H7 (cell line): ENCODE data around the gene BBC3. TPM values are rescaled to one million over a fixed set of nuclear protein-coding genes. Genes with fewer than 3 reads are reported as not detected.
A peak's percentile ranks its signal among the peaks of the same experiment; 100 is the strongest.

Source experiments
- DNase-seq: peaks from one replicate; pipeline ENCODE4 v3.0.0; 2012
- H3K27me3 ChIP-seq: 2 replicates; pipeline ENCODE4 v1.6.0; 2011; ENCODE audit warnings: mild to moderate bottlenecking, low read length; ENCODE audit not compliant: control insufficient read depth, insufficient read depth
- H3K36me3 ChIP-seq: replicated peaks from 2 replicates; pipeline ENCODE4 v1.5.1; 2011; ENCODE audit warnings: low read length; ENCODE audit not compliant: control insufficient read depth, insufficient read depth
- H3K4me3 ChIP-seq: 2 replicates; pipeline ENCODE4 v1.5.1; 2011; ENCODE audit warnings: low read depth, mild to moderate bottlenecking, control low read depth, low read length, moderate library complexity; ENCODE audit not compliant: insufficient read depth
- total RNA-seq: library from RNA; depleted of rRNA; stranded (reverse); fragments of >200 nt; shearing (Covaris generic); gene quantifications from 2 replicates; pipeline ENCODE4 v1.2.3, GENCODE V29; 2014

BBC3 gene
- total RNA-seq, 1 experiment from 2014 or later, result 13.4 TPM

DNA sequence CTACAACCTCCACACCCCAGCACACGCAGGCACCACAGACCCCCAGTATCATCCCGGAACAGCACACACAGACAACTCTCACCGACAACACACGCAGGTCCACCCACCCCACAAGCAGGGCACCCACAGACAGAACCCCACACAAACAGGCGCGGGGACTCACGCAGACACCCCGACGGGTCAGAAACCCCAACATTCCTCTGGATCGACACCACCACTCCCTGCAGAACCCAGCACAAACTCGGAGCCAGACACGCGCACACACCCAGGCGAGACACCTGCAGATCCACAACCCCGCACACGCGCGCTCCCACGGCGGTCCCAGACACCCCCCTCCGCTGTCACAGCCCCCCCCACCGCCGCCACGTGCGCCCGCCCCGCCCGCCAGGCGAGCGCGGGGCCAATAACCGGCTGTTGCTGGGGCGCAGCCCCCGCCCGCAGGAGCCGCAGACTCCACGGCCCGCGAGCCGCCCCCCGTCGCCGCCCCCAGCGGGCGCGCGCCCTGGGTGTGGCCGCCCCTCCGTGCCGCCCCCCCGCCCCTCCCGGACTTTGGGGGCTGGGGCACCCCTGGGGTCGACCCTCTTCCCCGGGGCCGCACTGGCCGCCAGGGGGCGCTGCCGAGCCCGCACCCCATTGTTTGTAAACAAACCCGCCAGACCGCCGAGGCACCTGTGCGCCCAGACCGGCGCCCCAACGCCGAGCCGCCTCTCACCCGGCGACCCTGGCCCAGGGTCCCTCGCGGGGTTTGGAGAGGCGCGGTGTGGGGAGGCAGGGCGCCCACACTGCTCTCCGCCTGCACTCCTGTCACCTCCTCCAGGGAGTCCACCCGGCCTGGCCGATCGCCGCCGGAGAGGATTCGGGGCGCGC is 712 bp downstream of the BBC3 start:
- H3K36me3 ChIP-seq, result no peaks in the 10 kb centered on the region

DNA sequence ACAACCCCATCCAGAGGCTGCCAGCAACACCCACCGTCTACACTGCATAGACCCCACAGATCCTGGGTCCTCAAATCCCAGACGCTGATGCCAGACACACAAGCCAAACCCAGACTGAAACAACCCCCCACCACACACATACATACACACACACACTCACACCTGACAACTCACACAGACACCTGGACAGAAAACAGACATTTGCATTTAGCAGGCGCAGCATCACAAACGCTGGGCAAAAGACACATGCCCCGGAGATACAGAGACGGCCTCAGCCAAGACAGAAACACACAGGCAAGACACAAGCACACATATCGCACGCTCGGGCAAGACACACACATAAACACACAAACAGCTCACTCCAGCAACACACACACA is 1.3 kb downstream of the BBC3 start:
- DNase-seq, result peak; percentile 37
- H3K36me3 ChIP-seq, result no peaks in the 10 kb centered on the region
- peak overlapping the region; percentile 85 for H3K4me3 ChIP-seq
- peaks cover 12% of the 10 kb centered on the region for H3K27me3 ChIP-seq

More for the DNA sequence above, 712 bp downstream of the BBC3 start:
- H3K27me3 ChIP-seq, result peaks cover 12% of the 10 kb centered on the region
- peak; percentile 93 for DNase-seq
- peak overlapping the region; percentile 85 for H3K4me3 ChIP-seq

DNA sequence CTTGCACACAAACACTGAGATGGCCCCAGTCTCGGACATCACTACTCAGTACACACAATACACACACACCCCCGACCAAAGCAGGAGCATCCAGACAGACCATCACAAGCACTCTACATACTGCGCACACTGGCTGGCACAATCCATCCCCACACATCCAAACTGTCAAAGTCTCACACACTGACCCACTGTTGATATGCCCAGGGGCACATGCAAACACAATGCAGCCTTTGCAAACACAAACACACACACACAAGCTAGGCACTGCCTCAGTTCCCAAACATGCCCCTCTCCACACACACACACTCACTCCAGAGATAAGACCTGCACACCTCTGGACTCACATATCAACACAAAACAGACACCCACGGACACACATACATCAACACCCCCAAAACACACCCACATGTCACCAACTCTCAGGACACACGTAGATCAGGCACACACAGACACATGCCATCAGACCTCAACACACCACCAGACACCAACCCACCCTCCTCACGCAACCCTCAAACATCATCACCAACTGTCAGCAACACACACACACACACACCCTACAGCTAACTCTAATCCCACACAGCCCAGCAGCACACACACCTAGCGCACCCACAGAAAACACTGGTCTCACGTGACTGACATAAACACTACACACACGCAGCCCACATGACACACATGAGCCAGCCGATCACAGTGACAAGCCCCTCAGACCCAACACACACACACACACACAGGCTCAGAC is 1.9 kb downstream of the BBC3 start:
- Histone ChIP-seq H3K4me3 (peak overlapping the region; percentile 85), H3K36me3 (no peaks in the 10 kb centered on the region), H3K27me3 (peaks cover 12% of the 10 kb centered on the region)
- DNase-seq, result peak; percentile 30

DNA sequence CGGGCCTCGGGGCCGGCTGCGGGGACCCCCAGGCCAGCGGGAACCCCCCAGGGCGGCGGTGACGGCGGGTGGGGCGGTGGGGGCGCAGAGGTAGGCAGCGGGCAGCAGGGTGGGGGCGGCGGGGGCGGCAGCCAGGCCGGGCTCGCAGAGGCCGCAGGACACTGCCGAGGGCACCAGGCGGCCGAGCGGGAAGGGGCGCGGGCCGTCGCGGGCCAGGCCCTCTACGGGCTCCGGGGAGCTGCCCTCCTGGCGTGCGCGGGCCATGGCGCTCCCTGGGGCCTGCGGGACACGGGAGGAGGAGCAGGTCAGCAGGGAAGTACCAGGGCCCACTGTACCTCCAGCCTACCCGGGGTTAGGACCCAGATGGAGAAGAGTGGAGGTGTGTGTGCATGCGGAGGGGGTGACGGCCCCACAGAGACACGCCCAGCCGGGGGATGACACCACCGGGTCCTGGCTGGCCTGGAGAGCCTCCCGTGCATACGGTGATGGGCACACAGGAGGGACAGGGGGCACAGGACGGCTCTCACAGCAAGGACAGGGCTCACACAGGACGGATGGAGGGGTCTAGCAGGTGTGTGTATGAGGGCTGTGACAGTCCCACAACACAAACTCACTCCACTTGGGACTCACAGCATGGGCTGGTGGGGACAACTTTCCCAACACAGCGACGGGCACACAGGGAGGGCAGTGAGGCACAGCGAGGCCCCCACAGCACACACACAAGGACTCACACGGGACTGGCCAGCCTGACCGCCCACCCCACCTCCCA is 2.6 kb downstream of the BBC3 start:
- Histone ChIP-seq H3K27me3 (peaks cover 12% of the 10 kb centered on the region), H3K36me3 (no peaks in the 10 kb centered on the region), H3K4me3 (peak overlapping the region; percentile 85)
- peak; percentile 80 for DNase-seq

DNA sequence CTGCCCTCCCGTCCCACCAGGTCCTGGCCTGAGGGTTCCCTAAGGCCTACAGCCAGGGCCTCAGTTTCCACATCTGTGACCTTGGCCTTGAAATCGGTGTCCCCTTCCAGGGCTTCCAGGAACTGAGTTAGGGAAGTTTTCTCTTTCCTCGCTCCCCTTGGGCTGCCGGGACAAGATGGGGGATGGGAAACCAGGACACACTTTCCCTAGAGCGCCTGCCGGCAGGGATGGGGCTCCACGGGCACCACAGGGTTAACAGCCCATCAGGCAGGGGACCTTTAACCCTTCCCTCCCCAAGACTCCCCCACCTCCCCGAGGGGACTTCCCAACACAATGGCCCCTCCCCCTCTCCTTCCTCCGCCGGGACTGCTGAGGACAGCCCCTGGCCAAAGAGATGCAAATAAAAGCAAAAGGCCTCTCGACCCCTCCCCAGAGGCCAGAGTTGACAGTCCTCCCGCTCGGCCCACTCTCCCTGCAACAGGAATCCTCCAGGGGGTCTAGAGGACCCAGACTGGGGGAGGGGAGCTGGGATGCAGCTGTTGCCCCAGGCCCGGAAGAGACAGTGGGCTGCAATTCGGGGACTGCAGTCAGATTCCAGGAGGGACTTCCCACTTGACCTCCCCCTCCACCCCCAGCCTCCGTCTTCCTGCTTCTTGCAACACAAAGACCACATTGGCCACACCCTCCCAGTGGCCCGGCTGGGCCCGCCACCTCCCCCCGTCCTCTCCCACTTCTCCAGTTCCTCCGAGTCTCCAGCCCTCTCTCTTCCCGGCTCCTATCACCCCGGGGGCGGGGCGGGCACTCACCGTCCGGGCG is 3.4 kb downstream of the BBC3 start:
- peak overlapping the region; percentile 85 for H3K4me3 ChIP-seq
- no peaks in the 10 kb centered on the region for H3K36me3 ChIP-seq
- peak; percentile 96 for DNase-seq
- H3K27me3 ChIP-seq, result peaks cover 12% of the 10 kb centered on the region

DNA sequence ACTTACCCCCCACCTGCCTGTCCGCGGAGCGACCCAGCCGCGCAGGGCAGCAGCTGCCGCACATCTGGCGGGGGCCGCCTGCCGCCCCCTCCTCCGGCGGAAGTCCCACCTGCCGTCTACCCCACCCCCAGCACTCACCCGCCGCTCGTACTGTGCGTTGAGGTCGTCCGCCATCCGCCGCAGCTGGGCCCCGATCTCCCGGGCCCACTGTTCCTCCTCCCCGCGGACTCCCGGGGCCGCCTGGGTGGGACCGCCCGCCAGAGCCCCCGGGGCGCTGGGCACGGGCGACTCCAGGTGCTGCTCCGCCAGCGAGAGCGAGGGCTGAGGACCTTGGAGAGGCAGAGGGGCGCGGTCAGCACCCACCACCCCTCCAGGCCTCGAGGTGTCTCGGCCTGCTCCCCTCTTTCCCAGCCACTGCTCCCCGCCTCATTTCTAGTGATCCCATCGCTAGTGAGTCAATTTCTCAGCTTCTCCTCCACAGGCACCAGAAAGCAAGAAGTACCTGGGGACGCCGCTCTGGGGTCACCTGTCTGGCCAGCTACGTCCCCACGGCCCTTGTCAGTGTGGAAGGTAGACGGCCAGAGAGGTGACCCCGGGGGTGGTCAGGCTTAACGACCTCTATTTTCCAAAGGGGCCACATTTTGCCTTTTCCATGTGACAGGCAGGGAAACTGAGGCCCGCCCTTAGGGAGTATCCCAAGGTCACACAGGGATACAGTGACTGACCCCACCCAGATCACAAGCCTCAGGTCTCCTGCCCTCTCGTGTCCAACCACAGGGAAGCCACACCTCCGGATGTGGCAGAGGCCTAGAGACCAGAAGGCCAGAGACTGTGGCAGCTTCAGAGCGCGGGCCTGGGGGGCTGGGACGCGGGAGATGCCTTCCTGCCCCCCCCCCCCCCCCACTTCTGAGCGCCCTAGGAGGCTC is 4.3 kb downstream of the BBC3 start:
- peak overlapping the region; percentile 85 for H3K4me3 ChIP-seq
- DNase-seq, result no peak
- peaks cover 12% of the 10 kb centered on the region for H3K27me3 ChIP-seq
- peaks cover 1% of the 10 kb centered on the region for H3K36me3 ChIP-seq

DNA sequence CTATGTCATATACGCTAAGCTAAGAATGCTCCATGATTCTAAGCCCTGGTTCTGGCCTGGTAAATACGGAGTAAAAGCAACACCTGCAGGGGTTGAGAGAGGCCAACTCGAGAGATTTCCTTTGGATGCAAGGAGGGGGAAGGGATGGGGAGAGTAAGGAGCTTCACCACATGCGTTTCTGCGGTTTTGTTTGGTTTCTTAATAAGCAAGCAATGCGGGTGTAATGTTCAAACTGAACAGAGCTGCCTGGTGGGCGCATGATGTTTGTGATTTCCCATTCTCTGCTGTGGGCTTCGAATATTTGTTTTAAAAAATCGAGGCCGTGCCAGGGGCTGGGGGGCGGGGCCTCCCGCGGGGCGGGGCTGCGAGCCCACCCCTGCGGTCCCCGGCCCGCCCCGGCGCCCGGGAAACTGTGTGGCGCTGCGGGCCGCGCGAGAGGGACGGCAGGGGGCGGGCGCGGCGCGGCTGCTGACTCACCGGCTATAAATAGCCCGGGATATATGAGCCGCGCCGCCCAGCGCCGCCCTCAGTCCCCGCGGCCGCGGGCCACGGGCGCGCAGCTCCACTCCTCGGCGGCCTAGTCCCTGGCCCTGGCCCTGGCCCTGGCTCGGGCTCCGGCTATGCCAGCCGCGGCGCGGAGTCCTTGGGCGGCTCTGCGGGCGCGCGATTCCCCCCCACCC is 5.1 kb downstream of the BBC3 start:
- Histone ChIP-seq H3K27me3 (peaks cover 9% of the 10 kb centered on the region), H3K36me3 (peaks cover 1% of the 10 kb centered on the region), H3K4me3 (peak overlapping the region; percentile 85)
- peak; percentile 99 for DNase-seq

DNA sequence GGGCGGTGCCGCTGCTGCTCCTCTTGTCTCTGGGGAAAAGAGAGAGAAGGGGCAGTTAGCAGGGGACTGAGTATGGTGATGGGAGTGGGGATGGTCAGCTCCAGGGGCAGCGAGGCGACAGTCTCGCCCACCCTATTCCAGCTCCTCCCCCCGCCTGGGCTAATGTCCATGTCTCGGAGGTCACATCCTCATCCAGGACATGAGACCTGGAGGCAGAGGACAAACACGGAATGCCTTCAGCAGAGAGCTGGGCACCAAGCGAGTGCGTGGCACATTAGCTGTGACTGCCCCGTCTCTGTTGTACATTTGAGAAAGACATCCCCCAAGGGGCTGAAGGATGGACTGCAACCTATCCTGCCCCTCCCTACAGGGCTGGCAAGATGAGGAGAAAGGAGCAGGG is 9.1 kb downstream of the BBC3 start:
- peak; percentile 65 for DNase-seq

DNA sequence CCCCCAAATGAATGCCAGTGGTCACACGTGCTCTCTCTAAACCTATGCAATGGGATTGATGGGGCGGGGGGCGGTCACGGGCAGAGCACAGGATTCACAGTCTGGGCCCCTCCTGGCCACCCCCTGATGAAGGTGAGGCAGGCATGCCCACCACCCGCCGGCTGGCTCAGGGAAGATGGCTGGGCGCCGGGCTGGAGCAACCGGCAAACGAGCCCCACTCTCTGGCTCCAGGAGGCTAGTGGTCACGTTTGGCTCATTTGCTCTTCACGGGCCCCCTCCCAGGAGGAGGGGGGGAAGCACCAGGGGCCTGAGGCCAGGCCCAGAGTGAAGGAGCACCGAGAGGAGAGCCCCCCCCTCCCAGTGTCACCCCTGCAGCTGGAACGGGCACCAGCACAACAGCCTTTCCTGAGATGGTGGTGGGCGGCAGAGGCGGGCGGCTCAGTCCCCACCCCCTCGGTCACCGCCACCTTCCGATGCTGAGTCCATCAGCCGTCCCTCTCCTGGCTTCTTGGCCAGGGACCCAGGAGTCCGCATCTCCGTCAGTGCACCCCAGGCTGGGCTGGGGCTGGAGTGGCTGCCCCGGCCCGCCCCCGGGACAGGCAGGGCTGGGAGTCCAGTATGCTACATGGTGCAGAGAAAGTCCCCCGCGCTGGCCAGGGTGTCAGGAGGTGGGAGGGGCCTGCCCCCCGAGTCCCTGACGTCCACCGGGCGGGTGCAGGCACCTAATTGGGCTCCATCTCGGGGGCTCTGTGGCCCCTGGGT is 9.7 kb downstream of the BBC3 start:
- Histone ChIP-seq H3K36me3 (peaks cover 1% of the 10 kb centered on the region), H3K4me3 (no peak overlapping the region), H3K27me3 (no peaks in the 10 kb centered on the region)
- DNase-seq, result peak; percentile 57

More for the DNA sequence above, 9.1 kb downstream of the BBC3 start:
- Histone ChIP-seq H3K27me3 (no peaks in the 10 kb centered on the region), H3K36me3 (peaks cover 1% of the 10 kb centered on the region), H3K4me3 (no peak overlapping the region)

DNA sequence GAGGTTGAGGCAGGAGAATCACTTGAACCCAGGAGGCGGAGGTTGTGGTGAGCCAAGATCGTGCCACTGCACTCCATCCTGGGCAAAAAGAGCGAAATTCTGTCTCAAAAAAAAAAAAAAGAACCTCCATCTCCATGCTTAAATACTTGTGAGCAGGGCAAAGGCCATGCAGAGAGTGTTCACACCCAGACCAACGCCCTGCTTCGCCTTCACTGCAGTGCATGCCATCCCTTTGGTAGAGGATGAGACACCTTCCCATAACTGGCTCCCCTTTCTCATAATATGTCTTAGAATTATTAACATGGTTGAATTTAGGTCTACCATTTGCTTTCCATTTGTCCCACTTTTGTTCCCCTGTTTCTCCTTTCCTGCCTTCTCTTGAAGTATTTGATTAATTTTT is 15.4 kb downstream of the BBC3 start:
- Histone ChIP-seq H3K4me3 (no peak overlapping the region), H3K27me3 (no peaks in the 10 kb centered on the region), H3K36me3 (peaks cover 1% of the 10 kb centered on the region; the same call in 1 of the 2 replicates)
- DNase-seq, result no peak

DNA sequence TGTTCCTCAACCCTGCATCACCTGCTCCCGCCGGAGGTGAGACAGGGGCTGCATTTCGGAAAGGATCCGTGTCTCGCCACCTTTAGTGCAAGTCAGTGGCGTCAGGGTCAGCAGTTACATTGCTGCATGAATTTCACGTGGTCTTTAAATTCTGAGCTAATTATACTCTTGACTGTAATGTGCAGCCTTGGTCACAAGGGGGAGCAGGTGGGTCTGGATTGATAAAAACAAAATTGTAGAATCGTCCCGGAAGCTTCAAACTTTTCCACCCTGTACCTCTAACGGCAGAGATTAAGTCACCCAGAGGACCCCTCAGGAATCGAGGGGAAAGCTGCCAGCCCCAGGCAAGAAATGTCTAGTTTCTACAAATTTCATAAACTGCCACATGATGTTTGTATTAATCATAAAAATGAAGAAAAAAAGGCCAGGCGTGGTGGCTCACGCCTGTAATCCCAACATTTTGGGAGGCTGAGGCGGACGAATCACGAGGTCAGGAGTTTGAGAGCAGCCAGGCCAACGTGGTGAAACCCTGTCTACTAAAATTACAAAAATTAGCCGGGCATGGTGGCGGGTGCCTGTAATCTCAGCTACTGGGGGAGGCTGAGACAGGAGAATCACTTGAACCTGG is 20.2 kb downstream of the BBC3 start:
- no peaks in the 10 kb centered on the region for H3K27me3 ChIP-seq
- DNase-seq, result peak; percentile 82
- peaks cover 22% of the 10 kb centered on the region for H3K36me3 ChIP-seq
- H3K4me3 ChIP-seq, result no peak overlapping the region

DNA sequence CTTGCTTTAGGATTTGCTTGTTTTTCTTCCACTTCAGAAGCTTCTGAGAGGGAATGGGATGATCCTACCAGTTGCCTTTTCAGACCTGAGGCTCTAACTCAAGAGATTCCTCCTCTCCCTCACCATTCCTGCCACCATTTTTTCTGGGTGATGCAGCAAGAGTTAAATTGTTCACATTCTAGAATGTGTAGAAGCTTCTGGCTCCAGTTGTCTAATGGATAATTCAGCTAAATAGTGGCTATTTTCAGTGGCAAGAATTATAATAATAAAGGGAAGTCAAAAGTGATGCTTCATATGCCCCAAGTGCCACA is 20.9 kb downstream of the BBC3 start:
- Histone ChIP-seq H3K27me3 (no peaks in the 10 kb centered on the region), H3K4me3 (no peak overlapping the region), H3K36me3 (peaks cover 27% of the 10 kb centered on the region)
- no peak for DNase-seq
